ENCODE data around the gene UAP1L1.

Gene UAP1L1

DNA sequence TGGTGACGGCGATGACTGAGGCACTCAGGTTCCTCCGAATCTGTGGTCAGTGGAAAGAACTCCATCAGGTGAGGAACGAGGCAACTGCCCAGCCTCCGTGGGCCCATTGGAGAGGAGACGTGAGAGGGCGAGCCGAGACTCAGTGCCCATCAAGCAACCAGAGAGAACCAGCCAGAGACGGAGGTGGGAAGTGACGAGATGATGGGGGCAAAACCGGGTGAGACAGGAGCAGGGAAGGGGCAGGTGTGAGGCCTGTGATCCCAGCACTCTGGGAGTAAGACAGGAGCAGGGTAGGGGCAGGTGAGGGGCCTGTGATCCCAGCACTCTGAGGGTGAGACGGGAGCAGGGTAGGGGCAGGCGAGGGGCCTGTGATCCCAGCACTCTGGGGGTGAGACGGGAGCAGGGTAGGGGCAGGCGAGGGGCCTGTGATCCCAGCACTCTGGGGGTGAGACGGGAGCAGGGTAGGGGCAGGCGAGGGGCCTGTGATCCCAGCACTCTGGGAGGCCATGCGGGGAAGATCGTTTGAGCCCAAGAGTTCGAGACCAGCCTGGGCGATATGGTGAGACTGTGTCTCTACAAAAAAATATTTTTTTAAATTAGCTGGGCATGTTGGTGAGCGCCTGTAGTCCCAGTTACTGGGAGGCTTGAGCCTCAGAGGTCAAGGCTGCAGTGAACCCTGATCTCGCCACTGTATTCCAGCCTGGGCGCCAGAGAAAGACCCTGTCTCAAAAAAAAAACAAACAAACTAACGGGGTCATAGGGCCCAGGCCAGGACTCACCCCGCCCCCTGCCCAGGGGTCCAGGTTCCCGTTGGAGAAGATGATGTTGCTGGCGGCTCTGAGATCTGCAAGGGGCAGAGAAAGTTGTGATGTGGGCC lies 33.8 kb downstream of the UAP1L1 start:
- no peaks in the 10 kb centered on the region for H4K20me1 ChIP-seq (ENCODE audit: insufficient read depth, low read length)
- H3K4me2 ChIP-seq (ENCODE audit: low read depth, low read length), result no peak overlapping the region
- no peaks in the 10 kb centered on the region for H3K36me3 ChIP-seq (replicated peaks; ENCODE audit: insufficient read depth, low read length)
- no peaks in the 10 kb centered on the region for H3F3A ChIP-seq (ENCODE audit: insufficient read depth, low read length)
- H2AFZ ChIP-seq (ENCODE audit: low read length), result no peak overlapping the region
- H3K27ac ChIP-seq (ENCODE audit: low read length), result no peak overlapping the region
- H3K9me3 ChIP-seq (replicated peaks; ENCODE audit: insufficient read depth, low read length), result no peaks in the 10 kb centered on the region
- H3K79me2 ChIP-seq (ENCODE audit: low read length), result no peaks in the 10 kb centered on the region
- no peaks in the 10 kb centered on the region for H3K4me1 ChIP-seq (ENCODE audit: low read length)
- no peak overlapping the region for H3K9ac ChIP-seq (ENCODE audit: low read length)
- no peak for DNase-seq
- H3K9me2 ChIP-seq (replicated peaks; ENCODE audit: insufficient read depth, low read length), result no peaks in the 10 kb centered on the region
- H3K4me3 ChIP-seq (ENCODE audit: low read length), result no peak overlapping the region
- peaks cover 6% of the 10 kb centered on the region; the same call in 1 of the 2 replicates for H3K27me3 ChIP-seq (replicated peaks; ENCODE audit: insufficient read depth, low read length)
- TF ChIP-seq CTCF (IDR thresholded peaks at IDR 0.05; ENCODE audit: low read length) (no peak), EZH2phosphoT487 (IDR thresholded peaks at IDR 0.05; ENCODE audit: low read length) (no peak), EZH2 (optimal IDR thresholded peaks at IDR 0.05; ENCODE audit: low read depth, low read length) (no peak)

DNA sequence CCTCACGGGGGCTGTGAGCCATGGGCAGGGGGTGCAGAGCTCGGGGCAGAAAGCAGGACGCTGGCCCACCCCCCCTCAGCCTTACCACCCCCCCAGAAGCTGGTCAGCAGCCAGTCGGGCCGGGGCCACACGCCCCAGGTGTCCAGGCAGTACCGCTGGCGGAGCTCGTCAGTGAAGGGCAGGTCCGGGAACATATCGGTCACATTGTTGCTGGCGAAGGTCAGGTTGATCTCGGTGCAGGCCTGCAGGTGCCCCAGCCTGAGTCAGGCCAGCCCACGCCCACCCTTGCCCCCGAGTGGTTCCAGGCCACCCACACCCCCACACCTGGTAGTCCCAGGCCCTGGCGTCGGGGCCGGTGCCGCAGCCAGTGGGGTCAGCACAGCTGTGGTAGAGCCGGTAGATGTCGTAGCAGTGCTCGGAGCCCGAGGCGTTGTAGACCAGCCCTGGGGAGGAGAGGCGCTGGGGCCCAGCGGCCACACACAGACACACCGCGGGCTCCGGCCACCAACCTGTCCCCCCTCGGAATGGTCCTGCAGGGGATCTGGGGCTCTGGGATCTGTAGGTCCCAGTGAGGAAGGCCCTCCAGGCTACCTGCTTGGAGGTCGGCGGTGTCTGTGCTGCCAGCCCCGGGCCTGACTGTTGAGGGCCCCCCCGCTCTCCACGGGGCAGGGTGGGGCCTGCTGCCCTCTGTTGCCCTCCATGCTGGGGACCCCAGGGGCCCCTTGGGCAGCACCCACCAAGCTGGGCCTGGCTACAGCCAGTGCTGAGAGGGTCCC lies 34.7 kb downstream of the UAP1L1 start:
- DNase-seq, result no peak
- Histone ChIP-seq H3K4me3 (ENCODE audit: low read length) (no peak overlapping the region), H3K9ac (ENCODE audit: low read length) (no peak overlapping the region), H3F3A (ENCODE audit: insufficient read depth, low read length) (no peaks in the 10 kb centered on the region), H3K36me3 (replicated peaks; ENCODE audit: insufficient read depth, low read length) (no peaks in the 10 kb centered on the region), H3K9me2 (replicated peaks; ENCODE audit: insufficient read depth, low read length) (no peaks in the 10 kb centered on the region), H3K9me3 (replicated peaks; ENCODE audit: insufficient read depth, low read length) (no peaks in the 10 kb centered on the region), H3K27ac (ENCODE audit: low read length) (no peak overlapping the region), H3K4me2 (ENCODE audit: low read depth, low read length) (no peak overlapping the region), H3K27me3 (replicated peaks; ENCODE audit: insufficient read depth, low read length) (peaks cover 6% of the 10 kb centered on the region; the same call in 1 of the 2 replicates), H4K20me1 (ENCODE audit: insufficient read depth, low read length) (no peaks in the 10 kb centered on the region), H3K79me2 (ENCODE audit: low read length) (no peaks in the 10 kb centered on the region), H2AFZ (ENCODE audit: low read length) (no peak overlapping the region), H3K4me1 (ENCODE audit: low read length) (no peaks in the 10 kb centered on the region)
- no peak for TF ChIP-seq CTCF (IDR thresholded peaks at IDR 0.05; ENCODE audit: low read length)
- no peak for TF ChIP-seq EZH2 (optimal IDR thresholded peaks at IDR 0.05; ENCODE audit: low read depth, low read length)
- no peak for TF ChIP-seq EZH2phosphoT487 (IDR thresholded peaks at IDR 0.05; ENCODE audit: low read length)

GRCh38 chr9:137112564-137113384 lies 35.5 kb downstream of the UAP1L1 start:
- no peak overlapping the region for H3K27ac ChIP-seq (ENCODE audit: low read length)
- H2AFZ ChIP-seq (ENCODE audit: low read length), result no peak overlapping the region
- no peaks in the 10 kb centered on the region for H3K9me2 ChIP-seq (replicated peaks; ENCODE audit: insufficient read depth, low read length)
- H3K4me3 ChIP-seq (ENCODE audit: low read length), result no peak overlapping the region
- no peak for DNase-seq
- H3K9ac ChIP-seq (ENCODE audit: low read length), result no peak overlapping the region
- H3F3A ChIP-seq (ENCODE audit: insufficient read depth, low read length), result no peaks in the 10 kb centered on the region
- no peaks in the 10 kb centered on the region for H3K4me1 ChIP-seq (ENCODE audit: low read length)
- H3K27me3 ChIP-seq (replicated peaks; ENCODE audit: insufficient read depth, low read length), result peaks cover 12% of the 10 kb centered on the region
- TF ChIP-seq EZH2 (optimal IDR thresholded peaks at IDR 0.05; ENCODE audit: low read depth, low read length) (no peak), CTCF (IDR thresholded peaks at IDR 0.05; ENCODE audit: low read length) (no peak), EZH2phosphoT487 (IDR thresholded peaks at IDR 0.05; ENCODE audit: low read length) (no peak)
- H3K36me3 ChIP-seq (replicated peaks; ENCODE audit: insufficient read depth, low read length), result no peaks in the 10 kb centered on the region
- H4K20me1 ChIP-seq (ENCODE audit: insufficient read depth, low read length), result no peaks in the 10 kb centered on the region
- no peaks in the 10 kb centered on the region for H3K79me2 ChIP-seq (ENCODE audit: low read length)
- no peaks in the 10 kb centered on the region for H3K9me3 ChIP-seq (replicated peaks; ENCODE audit: insufficient read depth, low read length)
- no peak overlapping the region for H3K4me2 ChIP-seq (ENCODE audit: low read depth, low read length)
